Mucosa of gallbladder (tissue), 1 donor: ENCODE measurements around the gene CACNA1F. TPM values are rescaled to one million over a fixed set of nuclear protein-coding genes. Genes with fewer than 3 reads are reported as not detected.

ENCODE experiments used
- DNase-seq: peaks from one replicate; pipeline ENCODE4 v3.0.0-alpha.2; 2020; ENCODE audit warnings: low spot score
- total RNA-seq: library from RNA; stranded (reverse); gene quantifications from one replicate; pipeline ENCODE4 v1.2.1, GENCODE V29; 2021
- donor health status: DM: no; HTN: no; CAD: no.

The CACNA1F gene
- total RNA-seq, 1 donor from 2014 or later, result 0.20 TPM

DNA sequence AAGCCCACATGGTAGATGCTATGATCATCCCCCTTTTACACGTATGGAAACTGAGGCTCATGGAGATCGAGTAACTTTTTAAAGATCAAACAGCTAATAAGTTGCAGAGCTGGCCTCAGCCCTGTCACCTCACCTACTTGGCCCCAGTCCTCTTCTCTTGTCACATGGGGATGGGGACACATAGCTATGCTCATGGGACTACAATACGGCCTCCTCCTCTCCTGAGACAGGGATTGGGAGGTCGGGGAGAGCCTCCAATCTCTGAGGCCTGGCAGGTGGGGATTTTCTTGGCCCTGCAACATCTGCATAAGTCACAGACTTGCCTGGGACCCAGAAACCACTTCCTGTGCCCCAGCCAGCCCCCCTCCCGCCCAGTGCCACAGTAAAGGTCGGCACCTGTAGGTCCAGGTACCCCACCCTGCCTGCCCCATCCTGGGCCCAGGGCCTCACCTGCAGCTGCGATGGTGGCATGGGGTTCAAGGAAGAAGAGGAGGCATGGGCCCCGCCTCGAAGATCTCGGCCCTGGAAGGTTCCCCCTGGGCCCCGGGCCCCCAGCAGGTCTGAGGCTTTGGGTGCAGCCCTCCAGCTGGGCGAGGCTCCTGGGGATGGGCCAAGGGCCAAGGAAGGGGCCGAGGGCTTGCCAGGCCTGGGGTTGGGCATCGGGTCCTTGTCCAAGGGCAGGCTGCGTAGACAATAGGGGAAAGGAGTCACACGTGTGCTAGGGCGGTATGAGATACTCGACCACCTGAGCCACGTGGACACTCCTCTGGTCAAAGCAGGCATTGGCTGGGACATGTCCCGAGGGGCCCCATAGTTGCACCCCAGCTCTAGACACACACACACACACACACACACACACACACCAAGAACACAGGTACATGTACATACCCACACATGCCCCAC lies 25.0 kb upstream of the CACNA1F start:
- DNase-seq, result no peak

GRCh38 chrX:49257074-49257790 lies 24.1 kb upstream of the CACNA1F start:
- no peak for DNase-seq

DNA sequence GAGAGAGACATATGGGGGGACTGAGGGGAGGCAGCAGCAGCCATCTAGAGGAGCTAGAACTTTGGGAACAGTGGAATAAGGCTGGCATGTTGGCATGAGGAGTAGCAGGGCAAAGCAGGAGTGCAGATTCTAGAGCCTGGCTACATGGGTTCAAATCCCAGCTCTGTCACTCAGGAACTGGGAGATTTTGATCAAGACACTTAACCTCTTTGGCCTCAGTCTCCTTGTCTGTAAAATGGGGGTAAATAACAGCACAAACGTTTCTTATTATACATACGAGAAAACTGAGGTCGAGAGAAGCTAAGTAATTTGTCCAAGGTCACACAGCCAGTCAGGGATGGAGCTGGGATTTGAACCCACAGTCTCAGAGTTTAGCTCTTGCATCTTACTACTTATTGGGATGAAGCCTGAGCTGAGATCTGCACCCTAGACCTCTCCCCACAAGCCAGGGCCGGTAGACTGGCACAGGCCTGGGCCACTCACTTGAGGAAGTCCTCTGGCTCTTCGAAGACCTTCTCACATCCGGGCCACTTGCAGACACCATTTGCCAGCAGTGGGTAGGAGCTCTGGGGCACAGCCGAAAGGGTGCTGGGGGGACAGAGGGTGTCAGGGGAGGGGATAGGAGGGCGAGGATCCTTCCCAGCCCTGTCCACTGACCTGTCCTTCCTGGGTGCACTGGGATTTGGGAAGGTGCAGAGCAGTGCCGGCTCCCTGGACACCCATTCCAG lies 23.3 kb upstream of the CACNA1F start:
- no peak for DNase-seq

GRCh38 chrX:49254639-49255038 lies 21.5 kb upstream of the CACNA1F start:
- no peak for DNase-seq

DNA sequence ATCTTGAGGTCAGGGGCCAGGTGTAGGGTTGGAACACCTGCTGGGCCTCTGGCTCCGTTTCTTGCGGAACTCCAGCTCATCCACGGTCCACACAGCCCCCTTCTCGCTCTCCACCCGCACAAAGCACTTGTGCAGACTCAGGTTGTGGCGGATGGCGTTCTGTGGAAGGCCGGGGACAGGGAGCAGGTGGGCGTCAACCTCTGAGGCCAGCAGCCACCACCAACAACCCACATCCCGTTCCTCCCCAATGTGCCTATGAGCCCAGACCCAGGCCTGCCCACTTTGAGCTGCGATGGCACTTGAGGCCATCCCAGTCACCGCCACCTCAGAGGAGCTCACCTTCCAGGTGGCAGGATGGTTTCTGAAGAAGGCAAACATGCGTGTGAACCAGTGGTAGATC lies 18.2 kb upstream of the CACNA1F start:
- DNase-seq, result no peak

- no peak for DNase-seq
Measured at GRCh38 chrX:49250578-49250977, 17.4 kb upstream of the CACNA1F start.

DNA sequence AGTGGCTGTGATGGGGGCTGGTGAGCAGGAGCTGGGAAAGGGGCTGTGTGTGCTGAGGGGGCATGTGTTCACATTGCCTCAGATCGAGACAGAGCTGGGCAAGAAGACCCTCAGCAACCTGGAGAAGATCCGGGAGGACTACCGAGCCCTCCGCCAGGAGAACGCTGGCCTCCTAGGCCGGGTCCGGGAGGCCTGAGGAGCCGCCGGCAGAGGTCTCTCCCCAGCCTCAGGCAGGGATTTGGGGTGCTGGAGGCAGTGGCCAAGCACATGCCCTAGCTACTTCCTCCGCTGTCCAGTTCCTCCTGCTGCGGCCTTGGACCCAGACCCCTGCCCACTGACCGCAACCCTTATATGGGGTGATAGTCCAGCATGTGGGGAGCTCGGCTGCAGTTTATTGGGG lies 16.9 kb upstream of the CACNA1F start:
- no peak for DNase-seq

DNA sequence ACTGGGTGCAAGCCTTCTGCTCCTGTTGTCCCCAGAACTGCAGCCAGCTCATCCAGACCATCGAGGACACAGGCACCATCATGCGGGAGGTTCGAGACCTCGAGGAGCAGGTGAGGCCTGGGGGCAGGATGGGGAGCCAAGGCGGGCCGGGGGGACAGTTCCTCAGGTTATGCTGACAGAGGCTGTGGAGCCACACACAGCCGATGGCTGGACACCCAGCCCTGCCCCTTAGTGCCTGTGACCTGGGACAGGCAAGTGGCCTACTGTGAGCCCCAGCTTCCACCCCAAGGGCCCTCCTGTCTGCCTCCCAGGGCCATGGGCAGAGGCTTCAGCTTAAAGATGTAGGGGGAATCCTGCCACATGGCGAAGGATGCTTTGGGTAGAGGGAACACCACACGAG lies 16.5 kb upstream of the CACNA1F start:
- DNase-seq, result no peak

- DNase-seq, result no peak
Measured at GRCh38 chrX:49249071-49249470, 15.9 kb upstream of the CACNA1F start.

DNA sequence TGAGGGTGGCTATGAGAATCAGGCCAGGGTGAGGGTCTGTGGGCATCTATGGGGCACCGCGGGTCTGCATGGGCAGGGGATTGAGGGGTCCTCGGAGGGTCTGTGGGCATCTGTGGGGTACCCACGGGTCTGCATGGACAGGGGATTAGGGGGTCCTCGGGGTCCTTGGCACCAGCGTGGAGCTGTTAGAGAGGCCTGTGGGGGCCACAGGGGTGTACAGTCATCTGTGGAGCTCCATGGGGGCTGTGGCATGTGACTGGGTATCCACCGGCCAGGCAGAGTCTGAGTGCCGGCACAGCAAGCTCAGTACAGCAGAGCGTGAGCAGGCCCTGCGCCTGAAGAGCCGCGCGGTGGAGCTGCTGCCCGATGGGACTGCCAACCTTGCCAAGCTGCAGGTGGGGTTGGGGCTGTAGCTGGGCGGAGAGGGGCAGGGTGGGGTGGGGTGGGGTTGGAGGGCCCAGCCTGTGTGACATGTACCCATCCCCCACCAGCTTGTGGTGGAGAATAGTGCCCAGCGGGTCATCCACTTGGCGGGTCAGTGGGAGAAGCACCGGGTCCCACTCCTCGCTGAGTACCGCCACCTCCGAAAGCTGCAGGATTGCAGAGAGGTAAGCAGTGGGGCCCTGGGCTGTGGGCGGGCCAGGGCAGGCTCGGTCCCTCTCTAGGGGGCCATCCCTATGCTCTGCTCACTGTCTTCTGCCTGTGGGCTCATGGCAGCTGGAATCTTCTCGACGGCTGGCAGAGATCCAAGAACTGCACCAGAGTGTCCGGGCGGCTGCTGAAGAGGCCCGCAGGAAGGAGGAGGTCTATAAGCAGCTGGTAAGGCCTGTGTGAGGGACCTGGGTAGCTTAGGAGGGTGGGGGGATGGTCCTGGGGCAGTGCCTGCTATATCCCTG lies 15.0 kb upstream of the CACNA1F start:
- no peak for DNase-seq

GRCh38 chrX:49247346-49247745 lies 14.2 kb upstream of the CACNA1F start:
- no peak for DNase-seq

DNA sequence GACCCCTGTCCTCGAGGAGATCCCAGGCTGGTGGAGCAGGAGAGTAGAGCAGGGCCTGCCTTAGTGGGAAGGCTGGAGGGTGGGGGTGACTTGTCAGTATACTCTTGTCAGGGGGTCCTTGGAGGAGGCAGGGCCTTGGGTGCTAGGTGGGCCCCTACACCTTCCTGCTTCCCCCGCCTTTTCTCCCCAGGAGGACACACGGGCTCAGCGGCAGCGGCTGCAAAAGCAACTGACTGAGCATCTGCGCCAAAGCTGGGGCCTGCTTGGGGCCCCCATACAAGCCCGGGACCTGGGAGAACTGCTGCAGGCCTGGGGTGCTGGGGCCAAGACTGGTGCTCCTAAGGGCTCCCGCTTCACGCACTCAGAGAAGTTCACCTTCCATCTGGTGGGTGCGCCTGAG lies 13.4 kb upstream of the CACNA1F start:
- no peak for DNase-seq

- DNase-seq, result no peak
Measured at GRCh38 chrX:49244207-49244606, 11.1 kb upstream of the CACNA1F start.

DNA sequence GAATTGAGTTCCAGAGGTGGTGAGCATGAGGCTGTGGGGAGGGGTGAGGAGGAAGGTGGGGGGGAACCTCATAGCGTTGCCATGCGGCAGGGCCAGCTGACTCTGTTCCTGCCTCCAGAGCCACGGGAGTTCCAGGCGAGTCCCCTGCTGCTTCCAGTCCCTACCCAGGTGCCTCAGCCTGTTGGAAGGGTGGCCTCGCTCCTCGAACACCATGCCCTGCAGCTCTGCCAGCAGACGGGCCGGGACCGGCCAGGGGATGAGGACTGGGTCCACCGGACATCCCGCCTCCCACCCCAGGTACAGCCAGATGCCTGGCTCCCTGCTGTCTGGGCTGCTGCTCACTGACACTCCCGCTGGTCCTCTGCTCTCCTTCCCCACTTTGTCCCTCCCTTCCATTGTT lies 10.0 kb upstream of the CACNA1F start:
- DNase-seq, result no peak

DNA sequence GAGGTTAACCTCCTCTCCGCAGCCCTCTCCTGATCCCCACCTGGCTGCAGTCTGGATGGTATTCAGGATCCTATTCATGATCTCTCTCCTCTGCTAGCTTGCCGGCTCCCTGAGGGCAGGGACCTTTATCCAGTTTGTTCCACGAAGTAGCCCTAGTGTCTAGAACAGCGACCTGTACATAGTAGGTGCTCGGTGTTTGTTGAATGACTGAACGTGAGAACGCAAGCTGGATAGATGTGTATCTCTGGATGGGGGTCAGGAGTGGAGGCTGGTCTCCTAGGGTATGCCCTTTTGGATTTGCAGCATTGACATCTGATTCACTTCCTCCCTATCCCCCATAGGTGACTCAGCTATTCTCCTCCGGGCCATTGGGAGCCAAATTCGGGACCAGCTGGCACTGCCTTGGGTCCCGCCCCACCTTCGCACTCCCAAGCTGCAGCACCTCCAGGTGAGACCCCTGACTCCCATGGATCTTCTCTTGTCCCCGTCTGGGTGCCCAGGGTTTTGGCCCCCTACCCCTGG lies 9.5 kb upstream of the CACNA1F start:
- no peak for DNase-seq

DNA sequence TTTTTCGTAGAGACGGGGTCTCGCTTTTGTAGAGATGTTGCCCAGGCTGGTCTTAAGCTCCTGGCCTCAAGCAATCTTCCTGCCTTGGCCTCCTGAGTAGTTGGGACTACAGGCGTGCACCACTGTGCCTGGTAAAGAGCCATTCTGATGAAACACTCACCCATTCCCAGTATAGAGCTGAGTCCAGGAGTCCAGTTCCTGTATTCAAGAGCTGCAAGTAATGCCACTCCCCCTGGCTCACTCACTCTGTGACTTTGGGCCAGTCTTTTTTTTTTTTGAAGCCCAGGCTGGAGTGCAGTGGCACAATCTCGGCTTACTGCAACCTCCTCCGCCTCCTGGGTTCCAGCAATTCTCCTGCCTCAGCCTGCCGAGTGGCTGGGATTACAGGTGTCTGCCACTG lies 5.6 kb upstream of the CACNA1F start:
- no peak for DNase-seq

DNA sequence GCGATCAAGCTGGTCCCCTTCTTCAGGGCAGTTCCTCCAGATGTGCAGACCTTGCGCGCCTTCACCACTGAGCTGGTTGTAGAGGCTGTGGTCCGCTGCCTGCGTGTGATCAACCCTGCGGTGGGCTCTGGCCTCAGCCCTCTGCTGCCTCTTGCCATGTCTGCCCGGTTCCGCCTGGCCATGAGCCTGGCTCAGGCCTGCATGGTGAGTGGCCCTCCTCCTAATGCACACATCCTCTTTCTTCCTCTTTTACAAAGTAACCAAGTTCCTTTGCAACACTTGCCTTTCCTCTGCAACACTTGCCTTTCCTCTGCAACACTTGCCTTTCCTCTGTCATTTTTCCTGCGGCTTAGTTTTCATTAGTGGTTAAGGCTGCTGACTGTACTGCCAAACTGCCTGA lies 3.9 kb upstream of the CACNA1F start:
- DNase-seq, result no peak

- DNase-seq, result no peak
Measured at GRCh38 chrX:49233887-49234555, 881 bp upstream of the CACNA1F start.

- DNase-seq, result no peak
Measured at GRCh38 chrX:49232525-49232924, 615 bp downstream of the CACNA1F start.

DNA sequence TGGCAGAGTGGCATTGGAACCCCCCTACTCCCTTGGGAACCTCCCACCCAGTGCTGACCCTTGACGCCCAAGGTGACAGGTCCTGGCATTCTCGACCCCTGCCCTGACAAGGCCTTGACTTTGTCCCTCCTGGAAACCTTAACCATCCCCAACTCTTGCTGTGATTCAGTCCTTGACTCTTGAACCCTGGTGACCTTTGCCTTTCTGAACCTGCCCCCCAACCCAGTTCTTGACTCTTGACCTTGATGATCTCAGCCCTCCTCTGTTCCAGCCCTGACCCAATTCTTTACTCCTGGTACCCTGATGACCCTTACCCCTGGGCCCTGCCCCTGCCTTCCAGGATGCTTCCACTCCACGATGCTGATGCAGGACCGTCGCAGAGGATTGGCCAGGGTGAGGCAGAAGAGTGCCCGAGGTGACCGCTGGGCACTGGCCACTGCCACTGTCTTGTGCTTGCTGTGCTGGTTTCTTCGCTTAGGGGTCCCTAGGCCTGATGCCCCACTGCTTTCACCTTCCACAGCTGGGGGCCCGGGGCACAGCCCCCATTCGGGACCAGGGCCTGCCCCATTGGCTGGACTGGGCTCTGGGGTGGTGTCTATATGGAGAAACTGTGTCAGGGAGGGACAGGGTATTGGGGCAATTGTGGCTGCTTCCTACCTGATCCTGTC lies 1.7 kb downstream of the CACNA1F start:
- no peak for DNase-seq
